HCT116 (cell line): ENCODE data around the gene CXCR1. TPM values are rescaled to one million over a fixed set of nuclear protein-coding genes. Genes with fewer than 3 reads are reported as not detected.

ENCODE experiments used
- ATAC-seq: fragments of 200-7000 bp; cut with Tn5 transposase; 2 replicates; pipeline ENCODE4 v1.9.1; 2020; ENCODE audit warnings: mild to moderate bottlenecking, moderate library complexity
- BruUV-seq: library from RNA; stranded (reverse); fragments of 400-500 nt; replicated peaks from 2 replicates; lab custom pipeline; 2021; lab: Mats Ljungman, UMichigan
- CTCF ChIA-PET: fragments of 300-600 bp; sonication (Branson Sonifier 250); formaldehyde crosslinking; loops from one replicate; lab custom pipeline; 2021; ENCODE audit warnings: antibody characterized with exemption; lab: Charles Lee
- POLR2A ChIA-PET: fragments of 300-600, 350-600 bp; sonication (Branson Sonifier 250); formaldehyde crosslinking; loops from one replicate; lab custom pipeline; 2021; ENCODE audit warnings: antibody characterized with exemption; lab: Charles Lee
- RAD21 ChIA-PET, 2 experiments: fragments of 300-600 bp; sonication (Branson Sonifier 250); formaldehyde crosslinking; loops; one replicate each; lab custom pipeline; 2023; ENCODE audit warnings: low total read pairs in 2 of 2; ENCODE audit not compliant: uncharacterized antibody in 2 of 2, unreplicated experiment in 2 of 2, low non-redundant PET in 1 of 2; lab: Charles Lee
- DNase-seq: peaks from one replicate; pipeline ENCODE4 v3.0.0-alpha.2; 2010; ENCODE audit warnings: low read depth, low spot score
- H2AFZ ChIP-seq: fragments of 200-600 bp; shearing (Covaris generic), sonication (generic); 2 replicates; pipeline ENCODE4 v1.6.1; 2017; ENCODE audit warnings: low read depth, mixed run types, mixed read lengths, antibody characterized with exemption, low read length; ENCODE audit not compliant: poor library complexity, severe bottlenecking
- H3K27ac ChIP-seq: 2 replicates; pipeline ENCODE4 v1.5.1; 2012; ENCODE audit warnings: low read depth, low read length
- H3K27me3 ChIP-seq: fragments of 200-600 bp; sonication (generic); 2 replicates; pipeline ENCODE4 v1.6.1; 2016; ENCODE audit warnings: mixed run types, low read length, mixed read lengths; ENCODE audit not compliant: insufficient read depth
- H3K36me3 ChIP-seq, 2 experiments: fragments of 200-500 bp in 1 of 2; fragments of 200-600 bp in 1 of 2; sonication (Bioruptor generic) in 1 of 2; sonication (generic) in 1 of 2; 2 replicates each; pipeline versions ENCODE4 v1.5.1 to v1.6.1; 2014 to 2016; ENCODE audit warnings: low read length in 2 of 2, inconsistent platforms in 1 of 2, mixed read lengths in 1 of 2, mixed run types in 1 of 2; ENCODE audit not compliant: insufficient read depth in 2 of 2, control insufficient read depth in 1 of 2
- H3K4me1 ChIP-seq, 2 experiments: fragments of 200-600 bp in 1 of 2; sonication (generic) in 1 of 2; 2 replicates each; pipeline versions ENCODE4 v1.5.1 to v1.6.1; 2012 to 2017; ENCODE audit warnings: low read length in 2 of 2, inconsistent platforms in 1 of 2, mild to moderate bottlenecking in 1 of 2, mixed read lengths in 1 of 2, mixed run types in 1 of 2, moderate library complexity in 1 of 2; ENCODE audit not compliant: insufficient read depth in 2 of 2, control insufficient read depth in 1 of 2
- H3K4me2 ChIP-seq: fragments of 200-600 bp; sonication (generic); 2 replicates; pipeline ENCODE4 v1.6.1; 2017; ENCODE audit warnings: mixed run types, low read length, mixed read lengths
- H3K4me3 ChIP-seq, 2 experiments: fragments of 200-600 bp in 1 of 2; sonication (generic) in 1 of 2; replicated peaks in 1 of 2; 2 replicates each; pipeline ENCODE4 v1.5.1; 2011 to 2016; ENCODE audit warnings: low read length in 2 of 2, control low read depth in 1 of 2, low read depth in 1 of 2, mild to moderate bottlenecking in 1 of 2, mixed read lengths in 1 of 2, mixed run types in 1 of 2
- H3K79me2 ChIP-seq: fragments of 200-600 bp; sonication (generic); 2 replicates; pipeline ENCODE4 v1.6.1; 2017; ENCODE audit warnings: mild to moderate bottlenecking, mixed run types, low read length, moderate library complexity, mixed read lengths; ENCODE audit not compliant: insufficient read depth
- H3K9ac ChIP-seq: fragments of 200-600 bp; sonication (generic); 2 replicates; pipeline ENCODE4 v1.6.1; 2016; ENCODE audit warnings: low read length, mixed read lengths
- H3K9me2 ChIP-seq: fragments of 200-600 bp; sonication (generic), shearing (Covaris generic); 2 replicates; pipeline ENCODE4 v1.6.1; 2017; ENCODE audit warnings: mixed run types, mild to moderate bottlenecking, moderate library complexity; ENCODE audit not compliant: insufficient read depth
- H3K9me3 ChIP-seq, 2 experiments: fragments of 200-500 bp in 1 of 2; fragments of 200-600 bp in 1 of 2; sonication (Bioruptor generic) in 1 of 2; sonication (generic) in 1 of 2; 2 replicates each; pipeline ENCODE4 v1.6.1; 2014 to 2017; ENCODE audit warnings: low read length in 2 of 2, mixed read lengths in 2 of 2, inconsistent platforms in 1 of 2, low read depth in 1 of 2, mild to moderate bottlenecking in 1 of 2, mixed run types in 1 of 2, moderate library complexity in 1 of 2; ENCODE audit not compliant: control insufficient read depth in 1 of 2, insufficient read depth in 1 of 2
- H4K20me1 ChIP-seq: fragments of 200-600 bp; sonication (generic), shearing (Covaris generic); 2 replicates; pipeline ENCODE4 v1.6.1; 2017; ENCODE audit warnings: mixed run types, mild to moderate bottlenecking, moderate library complexity; ENCODE audit not compliant: insufficient read depth
- CBX3 ChIP-seq: IDR thresholded peaks from 2 replicates; pipeline ENCODE4 v1.6.1; 2012; ENCODE audit warnings: low read depth
- CEBPB ChIP-seq: IDR thresholded peaks from 2 replicates; pipeline ENCODE4 v1.6.1; 2012; ENCODE audit warnings: low read depth
- EGR1 ChIP-seq: IDR thresholded peaks from 2 replicates; pipeline ENCODE4 v1.6.1; 2012; ENCODE audit warnings: low read depth
- ELF1 ChIP-seq: IDR thresholded peaks from 2 replicates; pipeline ENCODE4 v1.6.1; 2012; ENCODE audit warnings: low read depth, borderline replicate concordance
- EZH2 ChIP-seq: fragments of 200-600 bp; sonication (generic); IDR thresholded peaks from 2 replicates; pipeline ENCODE4 v1.6.1; 2017; ENCODE audit warnings: antibody characterized with exemption, mixed run types
- EZH2phosphoT487 ChIP-seq: fragments of 200-600 bp; IDR thresholded peaks from 2 replicates; pipeline ENCODE4 v1.6.1; 2018; ENCODE audit warnings: antibody characterized with exemption, borderline replicate concordance
- JUND ChIP-seq: IDR thresholded peaks from 2 replicates; pipeline ENCODE4 v1.6.1; 2012
- POLR2A ChIP-seq: IDR thresholded peaks from 2 replicates; pipeline ENCODE4 v1.7.0; 2011; ENCODE audit warnings: borderline replicate concordance; ENCODE audit not compliant: insufficient read depth, insufficient read length; ENCODE audit errors: extremely low read depth
- SIN3A ChIP-seq: IDR thresholded peaks from 2 replicates; pipeline ENCODE4 v1.6.1; 2012; ENCODE audit warnings: low read depth
- SRF ChIP-seq: IDR thresholded peaks from 2 replicates; pipeline ENCODE4 v1.6.1; 2012; ENCODE audit warnings: low read depth
- TCF7L2 ChIP-seq: IDR thresholded peaks from 2 replicates; pipeline ENCODE4 v1.7.0; 2011; ENCODE audit warnings: borderline replicate concordance, inconsistent platforms; ENCODE audit not compliant: insufficient read depth, insufficient read length; ENCODE audit errors: extremely low read depth
- YY1 ChIP-seq: IDR thresholded peaks from 2 replicates; pipeline ENCODE4 v1.6.1; 2011; ENCODE audit warnings: low read length, low read depth, moderate library complexity, mild to moderate bottlenecking; ENCODE audit not compliant: insufficient replicate concordance; ENCODE audit errors: extremely low read depth
- intact Hi-C: fragments of 100-400 bp; cut with micrococcal nuclease; formaldehyde crosslinking; loops from 2 replicates; pipeline ENCODE4 v1.10.0; 2022
- total RNA-seq: library from RNA; stranded (reverse); gene quantifications from one replicate; pipeline ENCODE4 v1.2.1, GENCODE V29; 2021; ENCODE audit not compliant: unreplicated experiment
- TF ChIP-seq, protein P1 (sequence below): IDR thresholded peaks from 2 replicates; pipeline ENCODE4 v1.6.1; 2012; ENCODE audit warnings: low read depth
- TF ChIP-seq, protein P2 (sequence below): IDR thresholded peaks from 2 replicates; pipeline ENCODE4 v1.6.1; 2012
- TF ChIP-seq, protein P3 (sequence below): IDR thresholded peaks from 2 replicates; pipeline ENCODE4 v1.6.1; 2011; ENCODE audit warnings: mild to moderate bottlenecking, low read length, moderate library complexity; ENCODE audit not compliant: insufficient replicate concordance; ENCODE audit errors: extremely low read depth
- TF ChIP-seq, protein P4 (sequence below), 3 experiments: fragments of 200-600 bp in 1 of 3; sonication (generic) in 1 of 3; IDR thresholded peaks in 2 of 3; conservative IDR thresholded peaks in 1 of 3; 2 replicates each; pipeline ENCODE4 v1.5.1; 2012 to 2017; ENCODE audit warnings: low read depth in 2 of 3, low read length in 2 of 3, antibody characterized with exemption in 1 of 3, borderline replicate concordance in 1 of 3, control low read depth in 1 of 3, mild to moderate bottlenecking in 1 of 3, mixed read lengths in 1 of 3, mixed run types in 1 of 3, moderate library complexity in 1 of 3; ENCODE audit not compliant: insufficient read depth in 1 of 3

Gene CXCR1
- total RNA-seq, 1 experiment from 2014 or later: not detected

DNA sequence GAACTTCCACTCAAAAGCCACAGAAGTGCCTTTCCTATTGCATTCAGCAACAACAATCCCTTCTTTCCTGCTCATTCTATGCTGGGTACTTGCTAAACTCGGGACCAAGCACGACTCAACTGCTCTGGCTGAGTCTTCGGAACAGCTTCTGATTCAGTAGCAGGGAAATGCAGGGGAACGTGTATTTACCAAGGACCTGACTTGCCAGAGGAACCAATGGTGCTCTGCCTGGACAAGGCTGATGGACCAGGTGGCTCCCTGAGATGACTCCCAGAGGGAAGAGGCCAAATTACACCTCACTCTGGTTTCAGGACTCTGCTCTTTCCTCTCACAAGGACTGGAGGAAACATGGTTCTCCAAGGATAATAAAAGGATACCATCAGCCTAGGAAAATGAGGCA lies 28.7 kb downstream of the CXCR1 start:
- no peak overlapping the region for H3K27ac ChIP-seq
- ATAC-seq (peak; percentile 40; the same call in 1 of the 2 replicates), DNase-seq (no peak)
- H3K79me2 ChIP-seq: no peaks in the 10 kb centered on the region
- no peaks in the 10 kb centered on the region for H3K9me3 ChIP-seq
- H3K4me1 ChIP-seq: no peaks in the 10 kb centered on the region
- no peaks in the 10 kb centered on the region for H3K36me3 ChIP-seq
- H3K27me3 ChIP-seq: peaks cover 6% of the 10 kb centered on the region; the same call in 1 of the 2 replicates
- H3K4me2 ChIP-seq: no peak overlapping the region
- no TSS peak for BruUV-seq
- no peak overlapping the region for H3K9ac ChIP-seq
- no peaks in the 10 kb centered on the region for H4K20me1 ChIP-seq
- ChIA-PET POLR2A (no interaction called here), CTCF (no interaction called here), RAD21 (no interaction called here)
- intact Hi-C loops: no loop called here
- no peak overlapping the region for H2AFZ ChIP-seq
- no peak overlapping the region for H3K4me3 ChIP-seq
- no peaks in the 10 kb centered on the region for H3K9me2 ChIP-seq
- TF ChIP-seq EZH2phosphoT487 (no peak), EZH2 (no peak), YY1 (no peak), JUND (no peak), EGR1 (no peak), CBX3 (no peak), ELF1 (no peak), SRF (no peak), SIN3A (no peak), CEBPB (no peak), POLR2A (no peak), TCF7L2 (no peak)
- TF ChIP-seq, protein P1, sequence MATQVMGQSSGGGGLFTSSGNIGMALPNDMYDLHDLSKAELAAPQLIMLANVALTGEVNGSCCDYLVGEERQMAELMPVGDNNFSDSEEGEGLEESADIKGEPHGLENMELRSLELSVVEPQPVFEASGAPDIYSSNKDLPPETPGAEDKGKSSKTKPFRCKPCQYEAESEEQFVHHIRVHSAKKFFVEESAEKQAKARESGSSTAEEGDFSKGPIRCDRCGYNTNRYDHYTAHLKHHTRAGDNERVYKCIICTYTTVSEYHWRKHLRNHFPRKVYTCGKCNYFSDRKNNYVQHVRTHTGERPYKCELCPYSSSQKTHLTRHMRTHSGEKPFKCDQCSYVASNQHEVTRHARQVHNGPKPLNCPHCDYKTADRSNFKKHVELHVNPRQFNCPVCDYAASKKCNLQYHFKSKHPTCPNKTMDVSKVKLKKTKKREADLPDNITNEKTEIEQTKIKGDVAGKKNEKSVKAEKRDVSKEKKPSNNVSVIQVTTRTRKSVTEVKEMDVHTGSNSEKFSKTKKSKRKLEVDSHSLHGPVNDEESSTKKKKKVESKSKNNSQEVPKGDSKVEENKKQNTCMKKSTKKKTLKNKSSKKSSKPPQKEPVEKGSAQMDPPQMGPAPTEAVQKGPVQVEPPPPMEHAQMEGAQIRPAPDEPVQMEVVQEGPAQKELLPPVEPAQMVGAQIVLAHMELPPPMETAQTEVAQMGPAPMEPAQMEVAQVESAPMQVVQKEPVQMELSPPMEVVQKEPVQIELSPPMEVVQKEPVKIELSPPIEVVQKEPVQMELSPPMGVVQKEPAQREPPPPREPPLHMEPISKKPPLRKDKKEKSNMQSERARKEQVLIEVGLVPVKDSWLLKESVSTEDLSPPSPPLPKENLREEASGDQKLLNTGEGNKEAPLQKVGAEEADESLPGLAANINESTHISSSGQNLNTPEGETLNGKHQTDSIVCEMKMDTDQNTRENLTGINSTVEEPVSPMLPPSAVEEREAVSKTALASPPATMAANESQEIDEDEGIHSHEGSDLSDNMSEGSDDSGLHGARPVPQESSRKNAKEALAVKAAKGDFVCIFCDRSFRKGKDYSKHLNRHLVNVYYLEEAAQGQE: no peak
- TF ChIP-seq, protein P2, sequence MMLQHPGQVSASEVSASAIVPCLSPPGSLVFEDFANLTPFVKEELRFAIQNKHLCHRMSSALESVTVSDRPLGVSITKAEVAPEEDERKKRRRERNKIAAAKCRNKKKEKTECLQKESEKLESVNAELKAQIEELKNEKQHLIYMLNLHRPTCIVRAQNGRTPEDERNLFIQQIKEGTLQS: no peak
- TF ChIP-seq, protein P3, sequence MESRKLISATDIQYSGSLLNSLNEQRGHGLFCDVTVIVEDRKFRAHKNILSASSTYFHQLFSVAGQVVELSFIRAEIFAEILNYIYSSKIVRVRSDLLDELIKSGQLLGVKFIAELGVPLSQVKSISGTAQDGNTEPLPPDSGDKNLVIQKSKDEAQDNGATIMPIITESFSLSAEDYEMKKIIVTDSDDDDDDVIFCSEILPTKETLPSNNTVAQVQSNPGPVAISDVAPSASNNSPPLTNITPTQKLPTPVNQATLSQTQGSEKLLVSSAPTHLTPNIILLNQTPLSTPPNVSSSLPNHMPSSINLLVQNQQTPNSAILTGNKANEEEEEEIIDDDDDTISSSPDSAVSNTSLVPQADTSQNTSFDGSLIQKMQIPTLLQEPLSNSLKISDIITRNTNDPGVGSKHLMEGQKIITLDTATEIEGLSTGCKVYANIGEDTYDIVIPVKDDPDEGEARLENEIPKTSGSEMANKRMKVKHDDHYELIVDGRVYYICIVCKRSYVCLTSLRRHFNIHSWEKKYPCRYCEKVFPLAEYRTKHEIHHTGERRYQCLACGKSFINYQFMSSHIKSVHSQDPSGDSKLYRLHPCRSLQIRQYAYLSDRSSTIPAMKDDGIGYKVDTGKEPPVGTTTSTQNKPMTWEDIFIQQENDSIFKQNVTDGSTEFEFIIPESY: no peak
- TF ChIP-seq, protein P4, sequence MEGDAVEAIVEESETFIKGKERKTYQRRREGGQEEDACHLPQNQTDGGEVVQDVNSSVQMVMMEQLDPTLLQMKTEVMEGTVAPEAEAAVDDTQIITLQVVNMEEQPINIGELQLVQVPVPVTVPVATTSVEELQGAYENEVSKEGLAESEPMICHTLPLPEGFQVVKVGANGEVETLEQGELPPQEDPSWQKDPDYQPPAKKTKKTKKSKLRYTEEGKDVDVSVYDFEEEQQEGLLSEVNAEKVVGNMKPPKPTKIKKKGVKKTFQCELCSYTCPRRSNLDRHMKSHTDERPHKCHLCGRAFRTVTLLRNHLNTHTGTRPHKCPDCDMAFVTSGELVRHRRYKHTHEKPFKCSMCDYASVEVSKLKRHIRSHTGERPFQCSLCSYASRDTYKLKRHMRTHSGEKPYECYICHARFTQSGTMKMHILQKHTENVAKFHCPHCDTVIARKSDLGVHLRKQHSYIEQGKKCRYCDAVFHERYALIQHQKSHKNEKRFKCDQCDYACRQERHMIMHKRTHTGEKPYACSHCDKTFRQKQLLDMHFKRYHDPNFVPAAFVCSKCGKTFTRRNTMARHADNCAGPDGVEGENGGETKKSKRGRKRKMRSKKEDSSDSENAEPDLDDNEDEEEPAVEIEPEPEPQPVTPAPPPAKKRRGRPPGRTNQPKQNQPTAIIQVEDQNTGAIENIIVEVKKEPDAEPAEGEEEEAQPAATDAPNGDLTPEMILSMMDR (IDR thresholded peaks at IDR 0.05 in 2 of 3, conservative IDR thresholded peaks at IDR 0.05 in 1 of 3; ENCODE audit: borderline replicate concordance in 1 of 3, insufficient read depth in 1 of 3, low read depth in 2 of 3, low read length in 2 of 3): no peak
